Transverse colon (tissue), 4 donors: ENCODE measurements around the gene TTLL5.

ENCODE experiments used
- EP300 ChIP-seq: sonication (generic); formaldehyde crosslinking; IDR thresholded peaks from one replicate; pipeline ENCODE4 v1.6.1; 2017; ENCODE audit warnings: antibody characterized with exemption, low read depth
- POLR2A ChIP-seq: fragments of 450-650 bp; IDR thresholded peaks from one replicate; pipeline ENCODE4 v1.6.1; 2016; ENCODE audit warnings: antibody characterized with exemption, mild to moderate bottlenecking, moderate library complexity
- POLR2AphosphoS5 ChIP-seq, 3 donors: sonication (generic); formaldehyde crosslinking; IDR thresholded peaks; one replicate each; pipeline ENCODE4 v1.6.1; 2016; ENCODE audit warnings: antibody characterized with exemption in 3 of 3
- TF ChIP-seq, protein P1 (sequence below), 5 experiments: fragments of 200-600 bp in 3 of 5; fragments of 450-650 bp in 2 of 5; sonication (generic) in 3 of 5; IDR thresholded peaks; 1 replicate in 2 of 5; 2 replicates in 3 of 5; pipeline ENCODE4 v1.5.1; 2016 to 2017; ENCODE audit warnings: antibody characterized with exemption in 5 of 5, inconsistent platforms in 3 of 5, mild to moderate bottlenecking in 2 of 5, moderate library complexity in 1 of 5

DNA sequence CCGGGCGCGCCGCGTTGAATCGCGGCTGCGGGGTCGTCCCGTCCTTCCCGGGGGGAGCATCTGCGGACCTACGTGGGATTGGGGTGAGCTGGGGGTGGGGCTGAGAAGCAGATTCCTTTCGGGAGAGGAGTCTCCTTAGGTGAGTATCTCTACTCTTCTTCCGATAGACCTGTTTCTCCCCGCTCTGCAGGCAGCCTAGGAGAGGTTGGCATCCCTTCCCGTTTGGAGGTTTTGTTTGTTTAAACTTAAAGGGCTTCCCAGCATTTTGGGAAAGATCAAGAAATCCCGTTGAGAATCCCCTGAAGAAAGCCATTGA, 411 bp downstream of the TTLL5 start:
- TF ChIP-seq EP300 (no peak), POLR2AphosphoS5 (IDR thresholded peaks at IDR 0.05) (no peak), POLR2A (no peak)
- TF ChIP-seq, protein P1, sequence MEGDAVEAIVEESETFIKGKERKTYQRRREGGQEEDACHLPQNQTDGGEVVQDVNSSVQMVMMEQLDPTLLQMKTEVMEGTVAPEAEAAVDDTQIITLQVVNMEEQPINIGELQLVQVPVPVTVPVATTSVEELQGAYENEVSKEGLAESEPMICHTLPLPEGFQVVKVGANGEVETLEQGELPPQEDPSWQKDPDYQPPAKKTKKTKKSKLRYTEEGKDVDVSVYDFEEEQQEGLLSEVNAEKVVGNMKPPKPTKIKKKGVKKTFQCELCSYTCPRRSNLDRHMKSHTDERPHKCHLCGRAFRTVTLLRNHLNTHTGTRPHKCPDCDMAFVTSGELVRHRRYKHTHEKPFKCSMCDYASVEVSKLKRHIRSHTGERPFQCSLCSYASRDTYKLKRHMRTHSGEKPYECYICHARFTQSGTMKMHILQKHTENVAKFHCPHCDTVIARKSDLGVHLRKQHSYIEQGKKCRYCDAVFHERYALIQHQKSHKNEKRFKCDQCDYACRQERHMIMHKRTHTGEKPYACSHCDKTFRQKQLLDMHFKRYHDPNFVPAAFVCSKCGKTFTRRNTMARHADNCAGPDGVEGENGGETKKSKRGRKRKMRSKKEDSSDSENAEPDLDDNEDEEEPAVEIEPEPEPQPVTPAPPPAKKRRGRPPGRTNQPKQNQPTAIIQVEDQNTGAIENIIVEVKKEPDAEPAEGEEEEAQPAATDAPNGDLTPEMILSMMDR (IDR thresholded peaks at IDR 0.05), result no peak
